ENCODE data around the gene FNDC7.

GRCh38 chr1:108708691-108709660, 3.7 kb upstream of the FNDC7 start:
- TF ChIP-seq TAF1 (IDR thresholded peaks at IDR 0.05; ENCODE audit: borderline replicate concordance, insufficient read depth, low read length) (no peak), POLR2AphosphoS5 (IDR thresholded peaks at IDR 0.05; ENCODE audit: low read depth, low read length) (no peak)

All from PFSK-1 (cell line).